Thoracic aorta (tissue), 2 donors: Measurements from ENCODE around the gene ERVW-1. TPM values are rescaled to one million over a fixed set of nuclear protein-coding genes. Genes with fewer than 3 reads are reported as not detected.
A peak's percentile ranks its signal among the peaks of the same experiment; 100 is the strongest.

ENCODE experiments used
- ATAC-seq: fragments of 150-250 bp; one replicate; pipeline ENCODE4 v1.8.0; 2017; ENCODE audit warnings: low read depth; ENCODE audit not compliant: insufficient number of reproducible peaks, low FRiP score
- DNase-seq: peaks from one replicate; pipeline ENCODE4 v3.0.0-alpha.2; 2020; ENCODE audit warnings: low spot score
- H3K27ac ChIP-seq, 2 donors: fragments of 200-600 bp; sonication (generic); 1 replicate in 1 of 2; 2 replicates in 1 of 2; pipeline ENCODE4 v1.5.1; 2016; ENCODE audit warnings: mild to moderate bottlenecking in 2 of 2, moderate library complexity in 2 of 2
- H3K27me3 ChIP-seq: fragments of 200-600 bp; sonication (generic); replicated peaks from 2 replicates; pipeline ENCODE4 v1.6.0; 2016; ENCODE audit warnings: mild to moderate bottlenecking; ENCODE audit not compliant: insufficient read depth
- H3K36me3 ChIP-seq: fragments of 200-600 bp; sonication (generic); one replicate; pipeline ENCODE4 v1.5.1; 2016
- H3K4me1 ChIP-seq, 2 donors: fragments of 200-600 bp; sonication (generic); 1 replicate in 1 of 2; 2 replicates in 1 of 2; pipeline versions ENCODE4 v1.5.1 to v1.6.0; 2016; ENCODE audit warnings: low read depth in 2 of 2, mild to moderate bottlenecking in 1 of 2; ENCODE audit not compliant: control insufficient read depth in 1 of 2
- H3K4me3 ChIP-seq: fragments of 200-600 bp; sonication (generic); 2 replicates; pipeline ENCODE4 v1.5.1; 2016; ENCODE audit warnings: mild to moderate bottlenecking
- H3K9me3 ChIP-seq: fragments of 200-600 bp; sonication (generic); 2 replicates; pipeline ENCODE4 v1.5.1; 2016
- total RNA-seq, 2 donors: library from RNA; depleted of rRNA; stranded (reverse); fragments of >200 nt; gene quantifications; one replicate each; pipeline versions ENCODE4 v1.1.0 to v1.2.3, GENCODE V29; 2016
- TF ChIP-seq, protein P1 (sequence below): fragments of 200-600 bp; sonication (generic); IDR thresholded peaks from one replicate; pipeline ENCODE4 v1.5.1; 2019; ENCODE audit warnings: antibody characterized with exemption

ERVW-1 gene
- total RNA-seq, 2 donors from 2014 or later: not detected

DNA sequence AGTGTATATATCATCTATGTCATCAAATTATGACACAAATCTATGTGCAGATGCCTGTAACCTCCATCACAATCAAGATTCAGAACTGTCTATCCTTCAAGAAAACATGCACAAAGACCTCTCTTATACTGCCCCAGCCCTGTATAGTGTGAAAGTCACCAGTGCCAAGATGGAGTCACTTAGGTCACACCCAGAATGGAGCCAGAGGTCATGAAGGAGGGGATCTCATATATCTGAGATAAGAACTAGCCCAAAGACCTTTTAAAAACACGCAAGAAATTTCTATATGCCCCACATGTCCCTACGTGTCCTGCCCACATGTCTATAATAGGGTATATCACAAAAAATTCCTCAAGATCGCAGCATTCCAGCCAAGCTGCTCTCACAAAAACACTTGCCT lies 50.6 kb downstream of the ERVW-1 start:
- TF ChIP-seq, protein P1, sequence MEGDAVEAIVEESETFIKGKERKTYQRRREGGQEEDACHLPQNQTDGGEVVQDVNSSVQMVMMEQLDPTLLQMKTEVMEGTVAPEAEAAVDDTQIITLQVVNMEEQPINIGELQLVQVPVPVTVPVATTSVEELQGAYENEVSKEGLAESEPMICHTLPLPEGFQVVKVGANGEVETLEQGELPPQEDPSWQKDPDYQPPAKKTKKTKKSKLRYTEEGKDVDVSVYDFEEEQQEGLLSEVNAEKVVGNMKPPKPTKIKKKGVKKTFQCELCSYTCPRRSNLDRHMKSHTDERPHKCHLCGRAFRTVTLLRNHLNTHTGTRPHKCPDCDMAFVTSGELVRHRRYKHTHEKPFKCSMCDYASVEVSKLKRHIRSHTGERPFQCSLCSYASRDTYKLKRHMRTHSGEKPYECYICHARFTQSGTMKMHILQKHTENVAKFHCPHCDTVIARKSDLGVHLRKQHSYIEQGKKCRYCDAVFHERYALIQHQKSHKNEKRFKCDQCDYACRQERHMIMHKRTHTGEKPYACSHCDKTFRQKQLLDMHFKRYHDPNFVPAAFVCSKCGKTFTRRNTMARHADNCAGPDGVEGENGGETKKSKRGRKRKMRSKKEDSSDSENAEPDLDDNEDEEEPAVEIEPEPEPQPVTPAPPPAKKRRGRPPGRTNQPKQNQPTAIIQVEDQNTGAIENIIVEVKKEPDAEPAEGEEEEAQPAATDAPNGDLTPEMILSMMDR: no peak
- H3K9me3 ChIP-seq: no peaks in the 10 kb centered on the region
- no peak overlapping the region for H3K4me3 ChIP-seq
- H3K27ac ChIP-seq: no peak overlapping the region
- no peaks in the 10 kb centered on the region for H3K36me3 ChIP-seq
- peaks cover 0 to 3% of the 10 kb centered on the region in 2 donors for H3K4me1 ChIP-seq
- ATAC-seq (no peak), DNase-seq (no peak)
- no peaks in the 10 kb centered on the region for H3K27me3 ChIP-seq

DNA sequence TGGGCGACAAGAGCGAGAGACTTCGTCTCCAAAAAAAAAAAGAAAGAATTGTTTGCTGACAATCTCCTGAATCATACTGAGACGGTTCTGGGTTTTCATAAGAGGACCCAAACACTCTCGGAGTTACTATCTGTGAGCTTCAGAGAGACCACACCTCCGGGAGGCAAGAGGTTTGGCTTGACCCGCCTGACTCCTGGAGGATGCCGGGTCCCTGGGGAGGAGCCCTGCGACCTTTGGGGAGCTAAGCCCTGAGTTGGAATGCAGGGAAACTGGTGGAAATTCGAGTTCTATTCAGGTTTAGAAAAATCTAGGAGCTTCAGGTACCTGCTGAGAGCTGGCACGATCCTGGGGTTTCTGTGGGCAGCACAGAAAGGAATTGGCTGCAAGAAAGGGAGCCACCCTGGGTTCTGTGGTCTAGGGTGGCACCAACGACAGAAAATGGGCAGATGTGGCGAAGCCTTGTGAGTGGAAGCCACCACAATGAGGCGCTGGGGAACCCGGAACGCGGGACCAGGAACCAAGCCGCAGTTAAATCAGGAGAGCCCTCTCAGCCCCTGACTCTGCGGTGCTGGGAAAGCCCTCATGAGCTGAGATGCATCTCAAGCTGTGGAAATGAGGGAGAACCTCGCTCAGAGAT lies 52.3 kb downstream of the ERVW-1 start:
- Histone ChIP-seq H3K9me3 (no peaks in the 10 kb centered on the region), H3K36me3 (no peaks in the 10 kb centered on the region), H3K27ac (no peak overlapping the region), H3K4me1 (peaks cover 0 to 3% of the 10 kb centered on the region in 2 donors), H3K27me3 (no peaks in the 10 kb centered on the region), H3K4me3 (peak overlapping the region; percentile 32)
- ATAC-seq (no peak), DNase-seq (no peak)
- TF ChIP-seq, protein P1: no peak

DNA sequence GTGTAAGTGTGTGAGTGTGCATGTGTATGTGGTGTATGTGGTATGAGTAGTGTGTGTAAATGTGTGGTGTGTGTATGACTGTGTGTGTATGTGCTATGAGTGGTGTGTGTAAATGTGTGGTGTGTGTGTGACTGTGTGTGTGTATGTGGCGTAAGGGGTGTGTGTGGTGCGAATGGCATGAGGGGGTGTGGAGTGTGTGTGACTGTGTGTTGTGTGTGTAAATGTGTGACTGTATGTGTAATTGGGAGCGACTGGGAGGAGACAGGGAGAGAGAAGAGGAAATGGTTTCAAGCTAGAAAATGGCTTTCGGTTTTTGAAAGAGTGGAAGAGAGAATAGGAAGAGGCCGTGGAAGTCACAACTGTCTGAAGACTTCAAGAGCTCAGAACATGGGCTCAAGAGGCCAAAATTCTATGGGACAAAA lies 54.0 kb downstream of the ERVW-1 start:
- no peaks in the 10 kb centered on the region for H3K9me3 ChIP-seq
- H3K36me3 ChIP-seq: no peaks in the 10 kb centered on the region
- H3K27ac ChIP-seq: no peak overlapping the region
- peaks cover 0 to 3% of the 10 kb centered on the region in 2 donors for H3K4me1 ChIP-seq
- H3K4me3 ChIP-seq: peak overlapping the region; percentile 80
- DNase-seq: no peak
- ATAC-seq: no peak
- TF ChIP-seq, protein P1: no peak
- H3K27me3 ChIP-seq: no peaks in the 10 kb centered on the region

DNA sequence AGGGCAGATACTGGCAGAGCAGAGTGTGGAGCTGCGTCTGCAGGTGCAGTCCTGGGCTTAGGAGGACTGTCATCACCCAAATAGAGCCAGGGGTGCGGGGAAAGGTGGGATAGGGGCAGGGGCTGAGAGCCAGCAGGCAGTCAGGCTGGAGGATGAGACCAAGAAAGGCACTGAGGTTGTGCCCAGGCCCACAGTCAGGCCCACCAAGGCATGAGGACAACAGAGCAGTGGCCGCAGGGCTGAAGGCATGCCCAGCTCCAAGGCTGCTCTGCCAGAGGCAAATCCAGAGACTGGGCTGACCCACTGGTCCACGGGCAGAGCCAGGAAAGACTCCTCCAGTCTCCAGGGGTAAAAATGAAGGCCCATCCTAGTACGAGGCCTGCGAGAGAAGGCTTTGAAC lies 54.8 kb downstream of the ERVW-1 start:
- no peak for DNase-seq
- H3K9me3 ChIP-seq: no peaks in the 10 kb centered on the region

DNA sequence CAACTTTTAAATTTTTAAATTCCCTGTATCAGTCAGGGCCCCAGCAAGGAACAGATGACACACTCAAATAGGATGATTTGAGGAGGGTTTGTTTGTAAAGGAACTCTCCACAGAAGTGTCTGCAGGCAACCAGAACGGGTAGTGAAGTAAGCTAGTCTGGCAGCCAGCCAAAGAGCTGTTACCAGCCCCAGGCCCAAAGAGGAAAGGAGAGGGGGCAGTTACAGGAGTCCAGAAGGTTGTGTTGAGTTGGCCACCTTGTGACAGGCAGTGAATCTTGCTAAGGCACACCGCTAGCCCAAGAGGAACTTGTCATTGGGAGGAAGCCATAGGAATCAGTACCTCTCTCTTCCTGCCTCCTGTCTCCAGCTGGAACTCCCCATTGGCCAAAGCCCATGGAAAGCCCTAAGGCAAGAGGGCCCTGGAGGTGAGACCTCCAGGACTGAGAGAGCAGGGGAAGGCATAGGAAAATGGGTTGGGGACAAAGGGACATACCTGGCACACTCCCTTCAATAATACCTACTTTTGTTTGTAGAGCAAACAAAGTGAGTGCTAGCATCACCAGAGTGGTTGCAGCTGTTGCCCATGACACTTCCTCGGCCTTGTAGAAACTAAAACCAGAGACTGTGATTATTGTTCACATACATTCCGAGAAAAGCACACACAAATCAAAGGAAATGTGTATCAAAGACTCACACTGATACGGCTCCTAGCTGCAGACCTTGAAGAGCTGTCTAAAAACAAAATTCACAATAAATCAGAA lies 55.9 kb downstream of the ERVW-1 start:
- no peak for DNase-seq
- H3K4me3 ChIP-seq: no peak overlapping the region
- peaks cover 0 to 3% of the 10 kb centered on the region in 2 donors for H3K4me1 ChIP-seq
- no peak overlapping the region for H3K27ac ChIP-seq
- no peaks in the 10 kb centered on the region for H3K36me3 ChIP-seq
- ATAC-seq: no peak
- TF ChIP-seq, protein P1: no peak
- H3K27me3 ChIP-seq: no peaks in the 10 kb centered on the region
- H3K9me3 ChIP-seq: no peaks in the 10 kb centered on the region

More for the DNA sequence above, 54.8 kb downstream of the ERVW-1 start:
- Histone ChIP-seq H3K27ac (no peak overlapping the region), H3K4me1 (peaks cover 0 to 3% of the 10 kb centered on the region in 2 donors), H3K36me3 (no peaks in the 10 kb centered on the region), H3K27me3 (no peaks in the 10 kb centered on the region), H3K4me3 (no peak overlapping the region)
- no peak for ATAC-seq
- TF ChIP-seq, protein P1: no peak
